Stimulated activated CD8-positive, alpha-beta memory T cell treated with anti-CD3 and anti-CD28 coated beads, Interleukin-12 subunit alpha, Interleukin-12 subunit beta, amount 100 ng/mL, for 1 hour (primary cell): ENCODE data around the gene ARF1.

Experiments
- DNase-seq: peaks from one replicate; pipeline ENCODE4 v3.0.0-alpha.2; 2020; ENCODE audit warnings: low read depth

ARF1 gene

GRCh38 chr1:228050571-228051231, 31.8 kb upstream of the ARF1 start:
- DNase-seq = no peak

DNA sequence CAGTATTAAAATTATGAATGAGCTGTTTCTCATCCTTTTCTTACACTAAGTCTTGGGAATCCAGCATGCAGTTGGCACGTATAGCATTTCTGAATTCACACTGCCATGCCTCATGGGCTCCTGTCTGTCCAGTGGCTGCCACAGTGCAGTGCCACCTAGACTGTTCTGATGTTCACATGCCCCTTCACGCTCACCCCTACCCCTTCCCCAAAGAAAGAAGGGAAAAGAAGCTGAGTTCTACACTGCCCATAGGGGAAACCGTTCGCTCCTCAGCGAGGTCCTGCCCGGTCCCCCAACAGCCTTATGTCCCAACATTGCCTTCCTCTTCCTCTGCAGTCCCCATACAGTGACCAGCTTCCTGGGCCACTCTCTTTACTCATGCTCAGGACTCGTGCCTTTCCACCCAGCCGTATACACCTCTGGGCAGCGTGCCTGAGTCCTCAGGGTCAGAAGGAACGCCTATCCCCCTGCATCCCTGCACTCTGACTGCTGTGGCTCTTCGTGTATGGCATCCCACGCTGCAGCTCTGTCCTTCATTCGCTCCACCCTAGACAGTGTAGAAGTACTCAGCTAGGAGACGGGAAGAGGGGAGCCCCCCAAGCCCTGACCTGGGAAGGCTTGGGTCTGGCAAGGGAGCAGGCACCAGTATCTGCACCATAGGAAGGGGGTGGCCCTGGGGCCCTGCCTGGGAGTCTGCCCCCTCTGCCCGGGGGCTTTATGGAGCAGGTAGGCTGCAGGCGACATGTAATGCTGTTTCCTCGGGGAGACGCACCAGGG, 24.1 kb upstream of the ARF1 start:
- DNase-seq = no peak

GRCh38 chr1:228058949-228059633, 23.4 kb upstream of the ARF1 start:
- no peak for DNase-seq

DNA sequence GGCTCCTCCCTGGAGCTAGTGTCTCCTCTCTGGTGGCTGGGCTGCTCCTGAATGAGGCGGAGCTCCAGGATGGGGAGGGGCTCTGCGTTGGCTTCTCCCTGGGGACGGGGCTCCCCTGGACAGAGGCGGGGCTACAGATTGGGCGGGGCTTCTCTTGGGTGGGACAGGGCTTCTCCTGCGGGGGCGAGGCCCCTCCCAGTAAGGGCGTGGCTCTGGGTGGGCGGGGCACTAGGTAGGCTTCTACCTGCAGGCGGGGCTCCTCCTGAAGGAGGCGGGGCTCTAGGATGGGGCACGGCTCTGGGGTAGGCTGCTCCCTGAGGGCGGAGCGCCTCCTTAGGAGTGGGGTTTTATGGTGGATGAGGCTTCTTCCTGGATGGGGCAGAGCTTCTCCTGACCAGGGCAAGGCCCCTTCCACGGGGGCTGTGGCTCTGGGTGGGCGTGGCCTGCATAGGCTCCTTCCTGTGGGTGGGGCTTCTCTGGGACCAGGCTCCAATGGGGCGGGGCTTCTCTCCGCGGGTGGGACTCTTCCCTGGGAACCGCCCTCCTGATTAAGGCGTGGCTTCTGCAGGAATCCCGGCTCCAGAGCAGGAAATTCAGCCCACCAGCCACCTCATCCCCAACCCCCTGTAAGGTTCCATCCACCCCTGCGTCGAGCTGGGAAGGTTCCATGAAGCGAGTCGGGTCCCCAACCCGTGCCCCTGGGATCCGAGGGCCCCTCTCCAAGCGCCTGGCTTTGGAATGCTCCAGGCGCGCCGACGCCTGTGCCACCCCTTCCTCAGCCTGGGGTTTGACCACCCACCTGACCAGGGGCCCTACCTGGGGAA, 22.7 kb upstream of the ARF1 start:
- peak; percentile 36 for DNase-seq

GRCh38 chr1:228060458-228061190, 21.9 kb upstream of the ARF1 start:
- no peak for DNase-seq

DNA sequence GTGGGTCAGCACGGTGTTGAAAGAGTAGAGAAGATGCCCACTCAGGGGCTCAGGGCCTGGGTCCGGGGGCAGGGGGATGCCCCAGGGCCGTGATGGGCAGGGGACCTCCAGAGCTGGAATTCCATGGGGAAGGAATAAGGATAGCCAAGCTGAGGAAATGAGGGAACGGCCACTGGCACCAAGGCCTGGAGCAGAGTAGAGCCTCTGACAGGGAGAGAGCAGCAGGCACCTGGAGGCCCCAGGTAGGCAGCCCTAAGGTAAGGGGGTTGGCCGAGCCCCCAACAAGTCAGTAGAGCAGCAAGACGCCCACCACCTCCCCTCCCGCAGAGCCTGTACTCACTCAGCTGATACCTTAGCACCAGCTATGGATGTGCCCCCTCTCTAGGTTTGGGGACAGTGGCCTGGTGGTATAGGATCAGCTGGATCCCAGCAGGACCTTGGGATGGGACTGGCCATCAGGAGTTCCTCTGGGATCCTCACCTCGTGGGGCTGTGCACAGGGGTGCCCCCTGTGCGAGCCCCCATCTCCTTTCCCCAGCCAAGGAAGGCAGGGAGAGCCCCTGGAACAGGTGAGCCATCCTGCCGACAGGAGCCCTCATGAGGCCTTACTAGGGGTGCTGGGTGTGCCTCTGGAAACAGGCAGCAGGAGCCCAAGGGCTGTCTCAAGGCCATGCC, 21.0 kb upstream of the ARF1 start:
- no peak for DNase-seq

DNA sequence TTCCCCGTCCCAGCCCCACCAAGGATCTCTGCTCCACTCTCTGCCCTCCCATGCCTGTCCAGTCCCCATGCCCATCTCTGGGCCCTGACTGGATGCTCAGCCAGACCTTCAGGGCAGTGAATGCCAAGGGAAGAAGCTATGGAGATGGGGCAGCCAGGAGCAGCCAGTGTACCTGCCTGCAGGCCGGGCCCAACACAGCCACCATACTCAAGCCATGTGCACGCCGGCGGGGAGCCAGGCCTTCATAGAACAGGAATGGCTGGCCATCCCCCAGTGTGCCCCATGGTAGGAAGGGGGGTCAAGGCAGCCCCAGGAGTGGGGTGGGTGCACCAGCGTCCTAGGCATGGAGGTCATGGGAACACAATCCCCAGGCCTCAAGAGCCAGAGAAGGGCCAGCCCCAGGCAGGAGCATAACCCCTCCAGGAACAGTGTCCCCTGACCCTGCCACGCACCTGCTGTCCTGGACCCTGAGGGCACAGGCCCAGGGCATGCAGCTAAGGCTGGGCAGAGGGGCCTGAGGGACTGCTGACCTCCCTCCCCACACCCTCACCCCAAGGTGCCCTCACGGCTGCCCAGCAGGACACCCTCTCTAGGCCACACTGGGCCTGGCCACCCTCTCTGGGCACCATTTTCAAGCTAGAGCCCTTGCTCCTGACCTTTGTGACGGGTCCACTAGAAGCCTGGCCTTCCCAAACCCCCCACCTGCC, 20.3 kb upstream of the ARF1 start:
- no peak for DNase-seq

DNA sequence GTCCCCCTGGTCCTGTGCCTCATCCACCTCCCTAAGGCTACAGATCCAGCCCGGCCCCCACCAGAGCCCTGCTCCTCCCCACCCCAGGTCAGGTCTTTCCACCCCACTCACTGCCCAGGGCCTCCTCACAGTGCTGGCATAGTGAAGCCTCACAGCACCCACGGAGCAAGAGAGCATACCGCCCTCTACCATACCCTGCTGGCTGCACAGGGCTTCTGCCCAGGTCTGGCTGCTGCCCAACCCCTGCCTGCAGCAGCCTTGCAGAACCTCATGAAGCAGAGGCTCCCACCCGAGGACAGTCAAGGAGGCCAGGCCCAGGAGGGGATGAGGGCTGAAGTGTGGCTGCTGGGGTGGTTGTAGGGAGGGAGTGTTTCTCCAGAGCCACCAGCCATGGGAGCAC, 19.7 kb upstream of the ARF1 start:
- no peak for DNase-seq

DNA sequence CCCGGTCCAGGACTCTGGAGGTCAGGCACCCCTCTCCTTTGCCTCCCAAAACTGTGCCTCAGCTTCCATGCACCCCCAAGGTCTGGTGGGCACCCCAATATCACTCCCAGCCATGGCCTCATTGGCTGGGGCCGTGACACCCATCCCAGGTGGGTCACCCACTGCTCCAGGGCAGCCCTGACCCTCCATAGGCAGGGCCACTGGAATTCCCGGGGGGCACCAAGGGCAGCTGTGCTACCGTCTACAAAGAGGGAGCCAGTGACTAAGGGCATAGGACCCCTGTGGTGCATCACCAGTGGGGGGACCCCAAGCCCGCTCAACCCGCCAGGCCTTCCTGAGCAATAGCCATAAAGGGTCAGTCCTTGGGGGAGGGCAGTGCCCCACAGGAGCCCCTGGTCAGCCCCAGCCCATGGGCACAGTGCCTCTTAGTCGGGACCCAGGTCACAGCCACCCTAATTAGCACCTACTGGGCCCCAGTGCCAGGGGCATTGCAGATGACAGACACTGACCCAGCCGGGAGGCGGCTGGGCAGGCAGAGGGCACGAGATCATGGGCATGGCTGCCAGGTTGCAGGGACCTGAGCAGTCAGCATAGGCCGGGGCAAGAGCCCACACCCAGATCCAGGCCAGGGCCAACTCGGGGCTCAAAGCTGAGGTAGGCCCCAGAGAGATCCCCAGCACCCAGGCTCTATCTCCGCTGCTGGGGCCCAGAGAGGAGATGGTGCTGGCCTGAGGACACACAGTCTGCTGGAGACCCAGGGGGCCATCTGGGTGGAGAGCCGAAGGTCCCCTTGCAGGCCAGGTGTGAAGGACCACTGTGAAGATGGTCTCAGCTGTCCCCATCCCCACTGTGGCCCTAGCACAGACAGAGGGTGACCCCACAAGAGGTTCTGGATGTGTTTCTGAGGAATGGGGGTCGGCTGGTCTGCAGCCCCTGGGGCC, 19.0 kb upstream of the ARF1 start:
- no peak for DNase-seq

GRCh38 chr1:228064296-228064695, 18.2 kb upstream of the ARF1 start:
- DNase-seq = no peak

GRCh38 chr1:228064741-228065542, 17.6 kb upstream of the ARF1 start:
- DNase-seq = no peak

DNA sequence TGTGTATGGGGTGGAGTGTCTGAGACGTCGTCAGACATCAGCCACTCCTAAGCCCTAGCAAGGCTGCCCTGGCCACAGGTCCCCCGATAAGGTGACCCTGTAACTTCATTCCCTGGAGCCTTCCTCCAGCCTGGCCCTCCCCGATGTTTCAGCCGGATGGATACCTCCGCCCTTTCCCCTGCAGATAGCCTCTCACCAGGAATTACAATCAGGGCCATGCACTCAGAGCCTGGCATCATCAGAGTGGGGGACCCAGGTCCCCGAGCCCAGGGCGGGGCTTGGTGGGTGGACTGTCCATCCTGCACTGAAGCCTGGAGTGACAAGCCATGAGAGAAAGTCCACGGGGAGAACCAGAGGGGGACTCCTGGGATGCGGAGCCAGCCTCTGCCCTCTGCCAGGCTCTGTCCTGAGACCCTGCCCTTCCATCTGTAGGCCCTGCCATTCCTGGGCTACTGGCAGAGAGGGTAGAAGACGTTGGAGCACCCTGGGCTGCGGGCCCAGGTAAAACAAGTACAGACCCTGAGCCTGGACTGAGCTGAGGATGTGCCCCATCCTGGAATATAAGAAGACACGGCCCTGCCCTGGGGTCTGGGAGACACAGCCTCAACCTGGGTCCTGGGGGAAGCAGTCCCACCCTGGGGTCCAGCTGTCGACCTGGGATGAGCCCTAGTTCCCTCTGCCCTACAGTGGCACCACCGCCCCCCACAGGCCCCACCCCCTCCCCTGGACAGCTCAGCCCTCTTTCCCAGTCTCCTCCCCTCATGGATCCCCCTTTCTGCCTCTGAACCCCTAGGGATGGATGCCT, 16.8 kb upstream of the ARF1 start:
- DNase-seq = no peak

GRCh38 chr1:228066416-228066815, 16.1 kb upstream of the ARF1 start:
- DNase-seq = no peak

DNA sequence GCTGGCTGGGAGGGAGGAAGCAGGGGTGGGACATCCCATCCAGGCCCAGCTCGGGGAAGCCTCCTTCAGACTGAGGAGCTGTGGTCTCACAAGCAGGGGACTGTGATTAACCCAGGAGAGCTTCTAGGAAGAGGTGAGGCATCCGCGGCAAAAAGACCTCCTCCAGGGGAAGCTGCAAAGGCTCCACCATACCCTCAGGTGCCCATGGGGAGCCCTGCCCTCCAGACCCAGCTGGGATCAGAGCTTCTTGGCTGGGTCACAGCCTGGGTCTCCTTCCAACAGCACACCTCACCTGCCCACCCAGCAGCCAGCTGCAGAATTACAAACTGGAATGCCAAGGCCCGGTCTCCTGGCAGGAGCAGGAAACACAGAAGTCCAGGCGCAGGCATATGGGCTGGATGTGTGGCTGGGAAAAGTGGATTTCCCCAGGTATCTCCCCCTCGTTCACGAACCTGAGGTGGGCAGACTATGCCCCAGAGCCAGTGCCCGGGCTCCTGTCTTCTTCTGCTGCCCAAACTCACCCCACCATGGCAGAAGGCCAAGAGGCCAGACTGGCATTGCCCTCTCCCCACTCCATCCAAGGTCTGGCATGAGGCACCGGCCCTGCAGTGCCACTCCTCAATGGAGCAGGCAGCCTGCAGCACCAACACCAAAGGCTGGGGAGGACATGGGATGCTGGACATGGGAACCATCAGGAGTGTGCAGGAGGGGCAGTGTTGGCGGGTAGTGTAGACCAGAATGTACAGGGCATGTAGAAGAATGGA, 15.4 kb upstream of the ARF1 start:
- no peak for DNase-seq

GRCh38 chr1:228068359-228068758, 14.1 kb upstream of the ARF1 start:
- DNase-seq = no peak

- DNase-seq = no peak
Measured at GRCh38 chr1:228070173-228070572, 12.3 kb upstream of the ARF1 start.

DNA sequence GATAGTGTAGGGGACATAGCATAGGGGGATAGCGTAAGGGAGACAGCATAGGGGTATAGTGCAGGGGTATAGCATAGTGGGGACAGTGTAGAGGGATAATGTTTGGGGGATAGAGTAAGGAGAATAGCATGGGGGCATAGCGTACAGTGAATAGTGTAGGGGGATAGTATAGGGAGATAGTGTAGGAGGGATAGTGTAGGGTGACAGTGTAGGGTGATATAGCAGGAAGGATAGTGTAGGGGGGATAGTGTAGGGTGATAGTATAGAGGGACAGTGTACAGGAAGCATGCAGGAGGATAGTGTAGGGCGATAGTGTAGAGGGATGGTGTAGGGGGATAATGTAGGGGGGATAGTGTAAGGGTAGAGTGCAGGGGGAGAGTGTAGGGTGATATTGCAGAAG, 11.7 kb upstream of the ARF1 start:
- DNase-seq = no peak
